Neural progenitor cell (in vitro differentiated cells): ENCODE results near the gene RGL4. TPM values are rescaled to one million over a fixed set of nuclear protein-coding genes. Genes with fewer than 3 reads are reported as not detected.
"Not testable (repeated sequence)": the region's sequence is repeated elsewhere in the genome, so short reads cannot be mapped to it uniquely, and the experiment has no call there.

Experiments used
- DNase-seq: peaks from one replicate; pipeline ENCODE4 v3.0.0-alpha.2; 2016; ENCODE audit warnings: low spot score
- H2AFZ ChIP-seq: fragments of 200-600 bp; sonication (generic); replicated peaks from 2 replicates; pipeline ENCODE4 v1.6.1; 2016; ENCODE audit warnings: antibody characterized with exemption
- H3F3A ChIP-seq: fragments of 200-600 bp; sonication (generic); 2 replicates; pipeline ENCODE4 v1.6.1; 2016; ENCODE audit warnings: antibody characterized with exemption, low read depth
- H3K27ac ChIP-seq: fragments of 200-600 bp; sonication (generic); 2 replicates; pipeline ENCODE4 v1.5.1; 2016; ENCODE audit warnings: mild to moderate bottlenecking
- H3K27me3 ChIP-seq: fragments of 200-600 bp; sonication (generic); 2 replicates; pipeline ENCODE4 v1.6.1; 2016; ENCODE audit warnings: mild to moderate bottlenecking, moderate library complexity
- H3K36me3 ChIP-seq: fragments of 200-600 bp; sonication (generic); 2 replicates; pipeline ENCODE4 v1.5.1; 2016
- H3K4me1 ChIP-seq: fragments of 200-600 bp; sonication (generic); 2 replicates; pipeline ENCODE4 v1.6.1; 2016; ENCODE audit warnings: mixed run types
- H3K4me2 ChIP-seq: fragments of 200-600 bp; sonication (generic); 2 replicates; pipeline ENCODE4 v1.6.1; 2016
- H3K4me3 ChIP-seq: fragments of 200-600 bp; sonication (generic); 2 replicates; pipeline ENCODE4 v1.5.1; 2016
- H3K79me2 ChIP-seq: fragments of 200-600 bp; sonication (generic); 2 replicates; pipeline ENCODE4 v1.6.1; 2016; ENCODE audit warnings: low read depth
- H3K9ac ChIP-seq: fragments of 200-600 bp; sonication (generic); 2 replicates; pipeline ENCODE4 v1.6.1; 2016
- H3K9me3 ChIP-seq: fragments of 200-600 bp; sonication (generic); 2 replicates; pipeline ENCODE4 v1.5.1; 2016; ENCODE audit warnings: low read depth
- H4K20me1 ChIP-seq: fragments of 200-600 bp; sonication (generic); 2 replicates; pipeline ENCODE4 v1.6.1; 2016; ENCODE audit warnings: low read depth
- H3K27ac Mint-ChIP-seq: 3 replicates; pipeline ENCODE4 v1.8.0; 2021; ENCODE audit warnings: mixed read lengths
- H3K27me3 Mint-ChIP-seq: 2 replicates; pipeline ENCODE4 v1.8.0; 2022; ENCODE audit warnings: low read depth, mild to moderate bottlenecking, inconsistent platforms, moderate library complexity, mixed read lengths; ENCODE audit not compliant: insufficient read depth
- H3K36me3 Mint-ChIP-seq: 3 replicates; pipeline ENCODE4 v1.8.0; 2021; ENCODE audit warnings: mixed read lengths
- H3K4me1 Mint-ChIP-seq: 3 replicates; pipeline ENCODE4 v1.8.0; 2021; ENCODE audit warnings: mixed read lengths
- H3K4me3 Mint-ChIP-seq: 3 replicates; pipeline ENCODE4 v1.8.0; 2021; ENCODE audit warnings: mild to moderate bottlenecking, moderate library complexity, mixed read lengths
- H3K9me3 Mint-ChIP-seq: 3 replicates; pipeline ENCODE4 v1.8.0; 2020; ENCODE audit warnings: mixed read lengths
- CTCF ChIP-seq: fragments of 200-600 bp; sonication (generic); IDR thresholded peaks from 2 replicates; pipeline ENCODE4 v1.5.1; 2017; ENCODE audit warnings: antibody characterized with exemption, mild to moderate bottlenecking
- EZH2 ChIP-seq: fragments of 200-600 bp; sonication (generic); IDR thresholded peaks from 2 replicates; pipeline ENCODE4 v1.6.1; 2017; ENCODE audit warnings: antibody characterized with exemption, mild to moderate bottlenecking, moderate library complexity
- EZH2phosphoT487 ChIP-seq: fragments of 200-600 bp; sonication (generic); IDR thresholded peaks from 2 replicates; pipeline ENCODE4 v1.6.1; 2017; ENCODE audit warnings: antibody characterized with exemption
- total RNA-seq: library from RNA; depleted of rRNA; stranded (reverse); fragments of >200 nt; gene quantifications from 2 replicates; pipeline ENCODE4 v1.2.3, GENCODE V29; 2015; ENCODE audit warnings: low replicate concordance

RGL4 gene
- total RNA-seq, 1 donor from 2014 or later = not detected

GRCh38 chr22:23675502-23676415, 15.1 kb upstream of the RGL4 start:
- no peak for DNase-seq
- Mint-ChIP-seq H3K4me3 (no peak overlapping the region), H3K4me1 (peaks cover 19% of the 10 kb centered on the region), H3K9me3 (no peaks in the 10 kb centered on the region), H3K36me3 (no peaks in the 10 kb centered on the region), H3K27ac (no peak overlapping the region), H3K27me3 (peaks cover 5% of the 10 kb centered on the region)
- Histone ChIP-seq H3F3A (peaks cover 11% of the 10 kb centered on the region), H3K27me3 (no peaks in the 10 kb centered on the region), H3K9me3 (no peaks in the 10 kb centered on the region), H3K4me2 (no peak overlapping the region), H3K4me3 (no peak overlapping the region), H3K4me1 (peaks cover 4% of the 10 kb centered on the region), H4K20me1 (peaks cover 15% of the 10 kb centered on the region), H3K9ac (no peak overlapping the region), H3K27ac (no peak overlapping the region), H3K79me2 (no peaks in the 10 kb centered on the region), H2AFZ (no peak overlapping the region), H3K36me3 (no peaks in the 10 kb centered on the region)
- TF ChIP-seq EZH2phosphoT487 (no peak), CTCF (no peak), EZH2 (no peak)

GRCh38 chr22:23676841-23677700, 13.7 kb upstream of the RGL4 start:
- not testable (repeated sequence) for DNase-seq, H3K4me3 Mint-ChIP-seq, H3K4me3 ChIP-seq, H3K9me3 ChIP-seq, H3K27me3 ChIP-seq, H3K27ac ChIP-seq, H3K9me3 Mint-ChIP-seq, H3K79me2 ChIP-seq, H3K9ac ChIP-seq, H3K36me3 ChIP-seq, H3K36me3 Mint-ChIP-seq, H3K27me3 Mint-ChIP-seq, H3K4me1 ChIP-seq, H2AFZ ChIP-seq, H3K4me2 ChIP-seq
- Mint-ChIP-seq H3K4me1 (peaks cover 19% of the 10 kb centered on the region), H3K27ac (peak overlapping the region; percentile 69)
- H4K20me1 ChIP-seq = peaks cover 14% of the 10 kb centered on the region
- peaks cover 11% of the 10 kb centered on the region for H3F3A ChIP-seq

- no peak overlapping the region for H3K9ac ChIP-seq
- no peaks in the 10 kb centered on the region for H3K79me2 ChIP-seq
- TF ChIP-seq EZH2 (no peak), CTCF (no peak), EZH2phosphoT487 (no peak)
- no peak overlapping the region for H3K4me3 ChIP-seq
- H3K27me3 ChIP-seq = no peaks in the 10 kb centered on the region
- H4K20me1 ChIP-seq = peaks cover 8% of the 10 kb centered on the region
- peaks cover 8% of the 10 kb centered on the region for H3K36me3 Mint-ChIP-seq
- no peak for DNase-seq
- H3K4me2 ChIP-seq = no peak overlapping the region
- no peaks in the 10 kb centered on the region for H3K36me3 ChIP-seq
- no peaks in the 10 kb centered on the region for H3K9me3 Mint-ChIP-seq
- peaks cover 6% of the 10 kb centered on the region for H3F3A ChIP-seq
- no peak overlapping the region for H2AFZ ChIP-seq
- H3K27ac ChIP-seq = no peak overlapping the region
- H3K27me3 Mint-ChIP-seq = peaks cover 5% of the 10 kb centered on the region
- peaks cover 4% of the 10 kb centered on the region for H3K4me1 ChIP-seq
- H3K27ac Mint-ChIP-seq = peak overlapping the region; percentile 69
- no peak overlapping the region for H3K4me3 Mint-ChIP-seq
- H3K9me3 ChIP-seq = no peaks in the 10 kb centered on the region
- H3K4me1 Mint-ChIP-seq = peaks cover 19% of the 10 kb centered on the region
These were observed 13.2 kb upstream of the RGL4 start for GRCh38 chr22:23677701-23677995.
